B cell (primary cell): ENCODE measurements around the gene CCDC38. TPM values are rescaled to one million over a fixed set of nuclear protein-coding genes. Genes with fewer than 3 reads are reported as not detected.
"Not testable (repeated sequence)": the region's sequence is repeated elsewhere in the genome, so short reads cannot be mapped to it uniquely, and the experiment has no call there.

Experiments used
- ATAC-seq: fragments of 200-7000 bp; cut with Tn5 transposase; one replicate; pipeline ENCODE4 v1.10.0; 2021; ENCODE audit warnings: low read depth, mild to moderate bottlenecking, moderate number of reproducible peaks, moderate library complexity
- CTCF ChIA-PET: fragments of 350-600 bp; sonication (Branson Sonifier 250); formaldehyde crosslinking; loops from one replicate; lab custom pipeline; 2021; ENCODE audit warnings: antibody characterized with exemption, inconsistent platforms; lab: Charles Lee
- POLR2A ChIA-PET: fragments of 350-600 bp; sonication (Branson Sonifier 250); formaldehyde crosslinking; loops from one replicate; lab custom pipeline; 2021; ENCODE audit warnings: antibody characterized with exemption; lab: Charles Lee
- DNase-seq: peaks from one replicate; pipeline ENCODE4 v3.0.0; 2013
- H2AFZ ChIP-seq: 2 replicates; pipeline ENCODE4 v1.6.1; 2012; ENCODE audit warnings: mild to moderate bottlenecking, low read depth, low read length; ENCODE audit not compliant: insufficient read depth, poor library complexity, severe bottlenecking
- H3K27ac ChIP-seq, 2 donors: 1 replicate in 1 of 2; 2 replicates in 1 of 2; pipeline ENCODE4 v1.5.1; 2012 to 2013; ENCODE audit warnings: low read length in 2 of 2, mild to moderate bottlenecking in 2 of 2, moderate library complexity in 1 of 2
- H3K27me3 ChIP-seq, 4 experiments: fragments of 200-600 bp in 1 of 4; sonication (generic) in 1 of 4; replicated peaks in 1 of 4; 1 replicate in 2 of 4; 2 replicates in 2 of 4; pipeline versions ENCODE4 v1.6.1 to v1.7.0; 2013 to 2016; ENCODE audit warnings: low read length in 3 of 4, mild to moderate bottlenecking in 2 of 4, mixed read lengths in 1 of 4, moderate library complexity in 1 of 4; ENCODE audit not compliant: insufficient read depth in 4 of 4, control insufficient read depth in 3 of 4; ENCODE audit errors: control extremely low read depth in 1 of 4
- H3K36me3 ChIP-seq, 2 experiments: replicated peaks in 1 of 2; 1 replicate in 1 of 2; 2 replicates in 1 of 2; pipeline versions ENCODE4 v1.6.1 to v1.7.1; 2013; ENCODE audit warnings: low read length in 1 of 2; ENCODE audit not compliant: insufficient read depth in 2 of 2, control insufficient read depth in 1 of 2; ENCODE audit errors: control extremely low read depth in 1 of 2, extremely low read depth in 1 of 2
- H3K4me1 ChIP-seq, 2 donors: fragments of 200-600 bp in 1 of 2; sonication (generic) in 1 of 2; 1 replicate in 1 of 2; 2 replicates in 1 of 2; pipeline versions ENCODE4 v1.5.1 to v1.6.1; 2013 to 2017; ENCODE audit warnings: low read length in 2 of 2; ENCODE audit not compliant: control insufficient read depth in 2 of 2, insufficient read depth in 2 of 2
- H3K4me2 ChIP-seq: replicated peaks from 2 replicates; pipeline ENCODE3; 2012; ENCODE audit warnings: mild to moderate bottlenecking, low read depth, low read length; ENCODE audit not compliant: poor library complexity, severe bottlenecking
- H3K4me3 ChIP-seq, 5 experiments: fragments of 200-600 bp in 1 of 5; sonication (generic) in 1 of 5; 1 replicate in 3 of 5; 2 replicates in 2 of 5; pipeline versions ENCODE4 v1.5.1 to v1.7.0; 2011 to 2016; ENCODE audit warnings: low read length in 4 of 5, mild to moderate bottlenecking in 4 of 5, low read depth in 2 of 5, control low read depth in 1 of 5, moderate library complexity in 1 of 5; ENCODE audit not compliant: insufficient read depth in 1 of 5; ENCODE audit errors: control extremely low read depth in 1 of 5, extremely low read depth in 1 of 5
- H3K79me2 ChIP-seq: fragments of 200-600 bp; sonication (generic); one replicate; pipeline ENCODE4 v1.6.0; 2016; ENCODE audit warnings: low read length; ENCODE audit not compliant: control insufficient read depth, insufficient read depth
- H3K9ac ChIP-seq: fragments of 200-600 bp; sonication (generic); 2 replicates; pipeline ENCODE4 v1.6.1; 2017; ENCODE audit warnings: mild to moderate bottlenecking, low read length, moderate library complexity
- H3K9me3 ChIP-seq, 3 donors: one replicate each; pipeline versions ENCODE4 v1.6.1 to v1.7.1; 2013; ENCODE audit warnings: low read length in 2 of 3; ENCODE audit not compliant: control insufficient read depth in 2 of 3, insufficient read depth in 1 of 3; ENCODE audit errors: control extremely low read depth in 1 of 3
- H4K20me1 ChIP-seq: 2 replicates; pipeline ENCODE4 v1.6.0; 2012; ENCODE audit warnings: mild to moderate bottlenecking, low read length; ENCODE audit not compliant: insufficient read depth, control insufficient read depth, poor library complexity, severe bottlenecking
- H3K27ac Mint-ChIP-seq: one replicate; pipeline ENCODE4 v1.8.0; 2021; ENCODE audit warnings: mixed read lengths
- H3K27me3 Mint-ChIP-seq: one replicate; pipeline ENCODE4 v1.8.0; 2021; ENCODE audit warnings: mixed read lengths
- H3K4me1 Mint-ChIP-seq: one replicate; pipeline ENCODE4 v1.8.0; 2021; ENCODE audit warnings: mixed read lengths
- H3K4me3 Mint-ChIP-seq: one replicate; pipeline ENCODE4 v1.8.0; 2021; ENCODE audit warnings: mixed read lengths
- H3K9me3 Mint-ChIP-seq: one replicate; pipeline ENCODE4 v1.8.0; 2022; ENCODE audit warnings: mixed read lengths; ENCODE audit not compliant: insufficient read depth
- CTCF ChIP-seq: fragments of 200-600 bp; IDR thresholded peaks from one replicate; pipeline ENCODE4 v1.8.0; 2022; ENCODE audit warnings: antibody characterized with exemption, mild to moderate bottlenecking
- EZH2 ChIP-seq: IDR thresholded peaks from 2 replicates; pipeline ENCODE4 v1.6.1; 2012; ENCODE audit warnings: borderline replicate concordance, low read depth, mild to moderate bottlenecking, moderate library complexity, low read length; ENCODE audit not compliant: insufficient read depth, poor library complexity, severe bottlenecking
- WGBS: methylation state at CpG from one replicate; pipeline ENCODE4 v1.1.5; 2013; ENCODE audit warnings: missing lambda C conversion rate; ENCODE audit not compliant: insufficient coverage; 5-methylcytosine and 5-hydroxymethylcytosine counted together
- intact Hi-C: fragments of 100-400 bp; cut with micrococcal nuclease; formaldehyde crosslinking; loops from one replicate; pipeline ENCODE4 v1.10.0; 2022
- polyA plus RNA-seq: library from polyadenylated mRNA; depleted of rRNA; stranded (reverse); fragments of >200 nt; gene quantifications from 2 replicates; pipeline ENCODE4 v1.2.3, GENCODE V29; 2012
- total RNA-seq, 2 donors: library from RNA; stranded (reverse); fragments of 120-200 nt in 1 of 2; gene quantifications; 1 replicate in 1 of 2; 2 replicates in 1 of 2; pipeline versions ENCODE4 v1.2.3 to v1.2.4, GENCODE V29; 2013 to 2022

The CCDC38 gene
- total and polyA plus RNA-seq, 2 donors (not counting 1 experiment from before 2014, with no cell fraction given): 1.3 TPM; not detected in 1

GRCh38 chr12:95848575-95849388 lies 93.6 kb downstream of the CCDC38 start:
- TF ChIP-seq CTCF (no peak), EZH2 (no peak)
- H3K27ac ChIP-seq: no peak overlapping the region
- intact Hi-C loops: no loop called here
- no peak for DNase-seq
- no peaks in the 10 kb centered on the region for H4K20me1 ChIP-seq
- Mint-ChIP-seq H3K4me1 (no peaks in the 10 kb centered on the region), H3K27me3 (peaks cover 27% of the 10 kb centered on the region), H3K27ac (no peak overlapping the region), H3K4me3 (no peak overlapping the region), H3K9me3 (no peaks in the 10 kb centered on the region)
- H2AFZ ChIP-seq: no peak overlapping the region
- no peaks in the 10 kb centered on the region for H3K9me3 ChIP-seq
- no peaks in the 10 kb centered on the region for H3K36me3 ChIP-seq
- H3K4me2 ChIP-seq: no peak overlapping the region
- CTCF ChIA-PET: no interaction called here
- no peaks in the 10 kb centered on the region for H3K4me1 ChIP-seq
- no peak for ATAC-seq
- no peaks in the 10 kb centered on the region for H3K79me2 ChIP-seq
- WGBS: 42% methylated on average over 3 of the region's 8 CpGs
- H3K27me3 ChIP-seq: peaks cover 0 to 6% (median 2%) of the 10 kb centered on the region in 4 experiments
- H3K9ac ChIP-seq: no peak overlapping the region
- H3K4me3 ChIP-seq: no peak overlapping the region
- POLR2A ChIA-PET: no interaction called here

- H3K36me3 ChIP-seq, H3K27me3 ChIP-seq, H4K20me1 ChIP-seq, POLR2A ChIA-PET, H3K4me1 Mint-ChIP-seq, intact Hi-C loops, H3K4me3 Mint-ChIP-seq, CTCF ChIA-PET, H3K79me2 ChIP-seq, DNase-seq, ATAC-seq, H3K27ac ChIP-seq, H3K4me3 ChIP-seq, H3K9ac ChIP-seq, H3K4me2 ChIP-seq, H3K4me1 ChIP-seq, H3K27ac Mint-ChIP-seq, H3K9me3 ChIP-seq, H2AFZ ChIP-seq, H3K9me3 Mint-ChIP-seq: not testable (repeated sequence)
- H3K27me3 Mint-ChIP-seq: peaks cover 33% of the 10 kb centered on the region
- WGBS: no CpG with 5 or more reads among the region's 12 CpGs
Measured at GRCh38 chr12:95842426-95842825, 100.0 kb downstream of the CCDC38 start.
